OCI-LY7 (cell line): Measurements from ENCODE around the gene KIN.

Source experiments
- EZH2phosphoT487 ChIP-seq: fragments of 200-600 bp; sonication (generic); IDR thresholded peaks from 2 replicates; pipeline ENCODE4 v1.6.1; 2018; ENCODE audit warnings: low read depth, borderline replicate concordance, mild to moderate bottlenecking, mixed run types, antibody characterized with exemption, low read length, moderate library complexity, mixed read lengths
- TF ChIP-seq, protein P1 (sequence below): fragments of 200-600 bp; sonication (generic); conservative IDR thresholded peaks from 2 replicates; pipeline ENCODE4 v1.5.1; 2014; ENCODE audit warnings: mild to moderate bottlenecking, antibody characterized with exemption, low read length, moderate library complexity, mixed read lengths

DNA sequence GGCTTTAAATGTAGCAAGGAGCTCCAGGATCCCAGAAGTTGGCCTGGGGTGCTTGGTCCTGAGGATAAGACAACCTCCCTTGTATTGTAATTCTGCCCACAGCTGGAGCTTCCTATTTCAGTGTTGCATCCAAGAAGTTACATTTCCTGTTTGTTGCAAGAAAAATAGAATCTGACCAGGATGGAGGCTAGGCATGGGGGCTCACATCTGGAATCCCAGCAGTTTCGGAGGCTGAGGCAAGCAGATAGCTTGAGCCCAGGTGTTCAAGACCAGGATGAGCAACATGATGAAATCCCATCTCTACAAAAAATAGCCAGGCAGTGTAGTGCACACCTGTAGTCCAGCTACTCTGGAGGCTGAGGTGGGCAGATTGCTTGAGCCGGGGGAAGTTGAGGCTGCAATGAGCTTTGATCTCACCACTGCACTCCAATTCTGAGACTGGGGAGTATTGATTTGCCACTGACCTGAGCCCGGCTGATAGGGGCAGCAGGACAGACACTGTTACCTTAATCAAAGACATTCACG is 85.4 kb downstream of the KIN start:
- TF ChIP-seq, protein P1, sequence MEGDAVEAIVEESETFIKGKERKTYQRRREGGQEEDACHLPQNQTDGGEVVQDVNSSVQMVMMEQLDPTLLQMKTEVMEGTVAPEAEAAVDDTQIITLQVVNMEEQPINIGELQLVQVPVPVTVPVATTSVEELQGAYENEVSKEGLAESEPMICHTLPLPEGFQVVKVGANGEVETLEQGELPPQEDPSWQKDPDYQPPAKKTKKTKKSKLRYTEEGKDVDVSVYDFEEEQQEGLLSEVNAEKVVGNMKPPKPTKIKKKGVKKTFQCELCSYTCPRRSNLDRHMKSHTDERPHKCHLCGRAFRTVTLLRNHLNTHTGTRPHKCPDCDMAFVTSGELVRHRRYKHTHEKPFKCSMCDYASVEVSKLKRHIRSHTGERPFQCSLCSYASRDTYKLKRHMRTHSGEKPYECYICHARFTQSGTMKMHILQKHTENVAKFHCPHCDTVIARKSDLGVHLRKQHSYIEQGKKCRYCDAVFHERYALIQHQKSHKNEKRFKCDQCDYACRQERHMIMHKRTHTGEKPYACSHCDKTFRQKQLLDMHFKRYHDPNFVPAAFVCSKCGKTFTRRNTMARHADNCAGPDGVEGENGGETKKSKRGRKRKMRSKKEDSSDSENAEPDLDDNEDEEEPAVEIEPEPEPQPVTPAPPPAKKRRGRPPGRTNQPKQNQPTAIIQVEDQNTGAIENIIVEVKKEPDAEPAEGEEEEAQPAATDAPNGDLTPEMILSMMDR: no peak
- TF ChIP-seq EZH2phosphoT487: no peak
